Activated CD8-positive, alpha-beta memory T cell treated with anti-CD3 and anti-CD28 coated beads, Interleukin-2, amount 50 U/mL, for 24 hours (primary cell): ENCODE data around the gene P2RX6.
"Not testable (repeated sequence)": the region's sequence is repeated elsewhere in the genome, so short reads cannot be mapped to it uniquely, and the experiment has no call there.

Experiments used
- DNase-seq: peaks from one replicate; pipeline ENCODE4 v3.0.0-alpha.2; 2020; ENCODE audit errors: extremely low read depth

The P2RX6 gene

GRCh38 chr22:21052715-21053459 is 37.9 kb downstream of the P2RX6 start:
- no peak for DNase-seq

- DNase-seq = no peak
These were observed 39.2 kb downstream of the P2RX6 start for GRCh38 chr22:21054046-21054713.

DNA sequence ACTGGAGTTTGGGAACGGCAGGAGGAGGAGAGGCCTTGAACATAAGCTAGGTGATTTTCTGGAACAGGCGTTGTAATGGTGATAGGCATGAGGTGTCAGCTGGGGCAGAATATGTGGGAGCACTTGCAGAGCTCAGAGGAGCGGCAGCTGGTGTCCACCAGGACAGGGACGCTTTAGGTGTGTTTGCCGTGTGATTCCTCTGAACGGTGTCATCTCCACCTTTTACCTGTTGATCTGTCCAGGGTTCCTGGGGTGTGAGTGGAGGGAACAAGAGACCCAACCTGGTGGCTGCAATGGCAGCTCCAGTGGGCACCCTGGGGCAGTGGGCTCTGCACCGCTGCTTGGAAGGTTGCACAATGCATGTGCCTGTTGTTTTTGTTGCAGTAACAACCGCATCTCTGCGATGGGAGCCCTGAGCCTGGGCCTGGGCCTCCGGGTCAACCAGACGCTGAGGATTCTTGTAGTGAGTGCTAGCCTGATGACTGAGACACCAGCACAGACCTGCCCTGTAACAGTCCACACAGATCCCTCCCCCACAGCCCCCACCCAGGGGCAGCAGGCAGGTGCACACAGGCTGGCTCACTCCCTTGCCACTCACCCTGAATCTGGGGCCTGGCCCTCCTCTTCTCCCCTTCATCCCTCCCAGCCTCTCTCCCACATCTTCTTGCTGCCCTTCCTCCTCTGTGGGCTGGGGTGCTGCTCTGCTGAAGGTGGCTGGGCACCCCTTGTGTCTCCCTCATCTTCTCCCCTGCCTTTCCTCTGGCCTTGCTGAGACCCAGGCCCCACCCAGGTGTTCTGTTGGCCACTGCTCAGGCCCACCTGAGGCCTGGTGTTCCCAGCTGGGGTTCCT is 40.0 kb downstream of the P2RX6 start:
- DNase-seq = no peak

DNA sequence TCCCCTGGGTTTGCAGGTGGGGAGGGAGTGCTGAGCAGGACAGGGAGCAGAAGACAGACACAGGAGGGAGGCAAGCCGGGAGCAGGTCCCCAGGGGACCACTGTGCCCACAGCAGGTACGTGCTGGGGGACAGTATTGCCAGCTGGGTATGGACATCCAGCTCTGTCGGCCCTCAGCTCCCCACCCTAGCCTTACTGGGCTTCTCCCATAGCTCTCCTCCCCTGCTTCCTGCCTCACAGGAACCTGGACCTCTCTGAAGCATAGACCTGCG is 40.5 kb downstream of the P2RX6 start:
- DNase-seq = no peak

DNA sequence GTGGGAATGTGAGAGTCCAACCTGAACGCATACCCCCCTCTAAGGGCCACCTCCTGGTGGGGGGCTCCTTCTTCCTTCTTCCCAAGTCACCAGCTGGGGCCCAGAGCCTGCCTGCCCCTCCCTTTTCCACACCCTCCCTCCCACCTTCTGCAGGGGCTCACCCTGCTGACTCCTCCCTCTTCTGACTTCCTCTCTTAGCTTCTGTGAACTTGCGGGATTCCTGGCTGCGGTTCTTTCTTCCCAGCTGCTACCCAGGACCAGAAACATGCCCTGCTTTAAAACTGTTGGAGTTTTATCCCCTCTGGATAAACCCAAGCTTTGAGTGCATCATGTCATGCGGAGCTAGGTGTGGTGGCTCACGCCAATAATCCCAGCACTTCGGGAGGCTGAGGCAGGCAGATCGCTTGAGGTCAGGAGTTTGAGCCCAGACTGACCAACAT is 40.9 kb downstream of the P2RX6 start:
- DNase-seq = no peak

DNA sequence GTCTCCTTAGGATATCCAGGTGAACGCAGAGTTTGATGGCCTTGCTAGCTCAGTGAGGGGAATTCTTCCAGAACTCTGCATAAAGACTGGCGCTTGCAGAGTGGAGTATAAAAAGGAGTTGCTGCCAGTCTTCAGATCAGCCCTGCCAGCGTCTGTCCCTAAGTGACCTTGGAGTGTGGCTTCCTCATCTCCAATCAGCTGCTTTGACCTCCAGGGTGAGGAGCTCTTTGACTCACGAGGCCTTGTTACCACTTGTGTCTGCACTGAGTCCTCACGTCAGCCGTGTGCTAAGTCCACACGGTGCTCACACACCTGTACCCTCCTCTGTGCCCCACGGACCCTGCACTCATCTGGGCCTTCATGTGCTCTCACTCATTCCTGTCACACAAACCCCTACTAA is 45.4 kb downstream of the P2RX6 start:
- DNase-seq = not testable (repeated sequence)

DNA sequence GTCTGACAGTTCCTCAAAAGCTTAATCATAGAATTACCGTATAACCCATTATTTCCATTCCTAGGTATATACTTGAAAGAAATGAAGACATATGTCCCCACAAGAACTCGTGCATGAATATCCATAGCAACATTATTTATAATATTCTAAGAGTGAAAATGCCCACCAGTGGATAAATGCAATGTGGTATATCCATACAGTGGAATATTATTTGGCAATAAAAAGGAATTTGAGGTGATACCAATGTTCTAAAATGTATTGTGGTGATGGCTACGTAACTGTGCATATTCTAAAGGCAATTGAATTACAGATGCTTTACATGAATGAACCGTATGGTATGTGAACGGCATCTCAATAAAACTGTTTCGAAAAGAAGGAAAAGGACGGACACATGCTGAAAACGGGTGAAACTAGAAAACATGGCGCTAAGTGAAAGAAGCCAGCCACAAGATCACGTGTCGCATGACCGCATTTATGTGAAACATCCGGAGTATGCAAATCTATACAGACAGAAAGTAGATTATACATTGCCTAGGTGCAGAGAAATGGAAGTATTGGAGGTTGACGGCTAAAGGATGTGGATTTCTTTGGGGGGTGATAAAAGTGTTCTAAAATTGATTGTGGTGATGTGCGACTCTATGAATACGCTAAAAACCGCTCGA is 46.8 kb downstream of the P2RX6 start:
- DNase-seq = not testable (repeated sequence)

GRCh38 chr22:21064425-21064824 is 49.5 kb downstream of the P2RX6 start:
- not testable (repeated sequence) for DNase-seq

GRCh38 chr22:21064917-21065864 is 50.2 kb downstream of the P2RX6 start:
- no peak for DNase-seq

GRCh38 chr22:21067075-21067900 is 52.3 kb downstream of the P2RX6 start:
- no peak for DNase-seq

GRCh38 chr22:21067901-21068680 is 53.1 kb downstream of the P2RX6 start:
- DNase-seq = no peak

DNA sequence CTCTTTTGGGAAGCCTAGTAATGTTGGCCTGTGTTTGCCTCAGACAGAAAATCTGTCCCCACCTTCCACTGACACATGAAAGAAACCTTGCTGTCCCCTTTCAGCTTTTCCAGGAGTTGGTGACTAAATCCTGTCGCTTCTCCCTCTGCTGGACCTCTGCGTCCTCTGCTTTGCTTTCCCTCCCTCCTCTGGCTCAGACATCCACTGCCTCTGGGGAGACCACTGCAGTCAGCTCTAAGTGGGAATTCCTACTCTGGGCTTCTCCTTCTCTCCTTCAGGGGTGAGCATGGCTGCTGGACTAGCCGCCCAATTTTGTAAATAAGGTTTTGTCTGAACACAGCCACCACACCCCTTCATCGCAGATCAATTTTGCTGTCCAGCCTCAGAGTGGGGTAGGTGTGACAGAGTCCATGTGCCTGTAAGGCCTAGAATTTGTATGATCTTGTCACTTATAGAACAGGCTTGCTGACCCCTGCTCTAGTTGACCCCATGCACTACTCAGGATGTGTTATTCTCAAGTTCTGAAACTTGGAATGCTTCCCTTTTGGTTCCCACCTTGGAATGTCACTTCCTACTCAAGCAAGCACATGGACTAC is 53.8 kb downstream of the P2RX6 start:
- DNase-seq = no peak

- DNase-seq = no peak
These were observed 54.4 kb downstream of the P2RX6 start for GRCh38 chr22:21069375-21069774.

GRCh38 chr22:21070690-21071615 is 56.0 kb downstream of the P2RX6 start:
- no peak for DNase-seq

- not testable (repeated sequence) for DNase-seq
These were observed 56.8 kb downstream of the P2RX6 start for GRCh38 chr22:21071796-21072195.

GRCh38 chr22:21073023-21073422 is 58.1 kb downstream of the P2RX6 start:
- DNase-seq = no peak

DNA sequence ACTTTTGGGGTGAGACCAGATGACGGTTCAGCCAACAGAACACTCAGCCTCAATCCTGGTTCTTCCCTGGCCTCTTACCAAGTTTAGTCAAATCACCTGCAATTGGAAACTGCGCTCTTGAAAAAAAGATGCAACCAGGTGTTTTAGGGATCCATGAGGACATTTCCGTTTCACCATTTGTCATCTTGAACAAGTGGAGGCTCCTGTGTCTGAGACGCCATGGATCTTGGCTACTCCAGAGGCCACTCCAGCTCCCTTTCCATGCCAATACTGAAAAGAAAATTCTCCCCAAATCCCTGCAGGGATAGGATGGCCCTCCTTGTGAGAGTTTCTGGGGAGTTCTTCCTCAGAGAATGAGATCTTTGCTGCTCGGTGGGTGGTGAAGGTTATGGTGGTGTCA is 58.5 kb downstream of the P2RX6 start:
- no peak for DNase-seq
